Measurements from ENCODE around the gene ZNF30. TPM values are rescaled to one million over a fixed set of nuclear protein-coding genes. Genes with fewer than 3 reads are reported as not detected.

Gene ZNF30
- total and polyA plus RNA-seq, 2 of the 4 experiments (the other 2 are of a cell fraction) = 1.3 to 2.9 TPM

- H4K8ac ChIP-seq (ENCODE audit: low read depth in 2 of 2, low read length in 2 of 2) = no peak overlapping the region
- no peaks in the 10 kb centered on the region for H4K20me1 ChIP-seq (ENCODE audit: insufficient read depth, low read length)
- ChIA-PET POLR2A (ENCODE audit: unreplicated experiment) (no interaction called here), CTCF (no interaction called here)
- no peak overlapping the region for H2BK5ac ChIP-seq (ENCODE audit: low read depth, low read length, poor library complexity, severe bottlenecking)
- no peaks in the 10 kb centered on the region for H3K9me3 ChIP-seq (ENCODE audit: control insufficient read depth, insufficient read depth, low read length)
- H3K27me3 ChIP-seq (ENCODE audit: control insufficient read depth, insufficient read depth, low read length) = no peaks in the 10 kb centered on the region
- TF ChIP-seq CEBPB (IDR thresholded peaks at IDR 0.05; ENCODE audit: low read depth, low read length) (peak; percentile 59), RFX5 (IDR thresholded peaks at IDR 0.05; ENCODE audit: low read depth, low read length) (no peak)
- dilution Hi-C loops (cut with HindIII; ENCODE audit: low sequenced_read_pairs, unreplicated experiment) (no loop called here), in situ Hi-C loops (cut with MboI; ENCODE audit: low sequenced_read_pairs) (no loop called here), intact Hi-C loops (cut with micrococcal nuclease) (no loop called here)
- no TSS peak for BruUV-seq (replicated peaks)
- 90% methylated on average over 2 of the region's 6 CpGs; no CpG with 5 or more reads in 1 of the 2 experiments for whole genome bisulfite sequencing, 2 experiments (ENCODE audit: extremely low coverage in 2 of 2, insufficient read length in 1 of 2)
- no peak overlapping the region for H3K56ac ChIP-seq (ENCODE audit: extremely low read depth, insufficient read depth, low read length)
- no peak overlapping the region for H3K23ac ChIP-seq (ENCODE audit: low read depth, low read length)
- H3K4me2 ChIP-seq (ENCODE audit: low read depth, low read length) = no peak overlapping the region
- no peak overlapping the region for H3K4me3 ChIP-seq (ENCODE audit: insufficient read depth, low read depth, low read length)
- H3K9me1 ChIP-seq (ENCODE audit: insufficient read depth, low read length) = no peaks in the 10 kb centered on the region
- no peak overlapping the region for H2AK5ac ChIP-seq (ENCODE audit: low read depth, low read length)
- H2BK120ac ChIP-seq (ENCODE audit: low read depth, low read length) = no peak overlapping the region
- H3K36me3 ChIP-seq (ENCODE audit: control insufficient read depth, insufficient read depth, low read length) = peaks cover 10% of the 10 kb centered on the region
- DNase-seq (no peak), ATAC-seq (ENCODE audit: low read depth) (no peak)
- no peak overlapping the region for H4K91ac ChIP-seq (ENCODE audit: insufficient read depth, low read depth, low read length)
- H3K4ac ChIP-seq (ENCODE audit: low read depth, low read length) = no peak overlapping the region
- no peak overlapping the region for H2BK20ac ChIP-seq (ENCODE audit: low read depth, low read length)
- H2AFZ ChIP-seq (replicated peaks; ENCODE audit: low read length, poor library complexity) = no peak overlapping the region
- H3K4me1 ChIP-seq (ENCODE audit: control insufficient read depth, insufficient read depth, low read length) = no peaks in the 10 kb centered on the region
- H3K18ac ChIP-seq (ENCODE audit: low read depth, low read length) = no peak overlapping the region
- H3K27ac ChIP-seq (ENCODE audit: insufficient read depth, low read length) = no peak overlapping the region
- H3K9ac ChIP-seq (ENCODE audit: low read depth, low read length) = no peak overlapping the region
- H3K79me1 ChIP-seq (ENCODE audit: low read depth in 1 of 2, low read length in 2 of 2) = peaks cover 0 to 3% of the 10 kb centered on the region in 2 experiments; a peak in 2 of 4 replicates
- H4K5ac ChIP-seq (ENCODE audit: low read depth, low read length) = no peak overlapping the region
- H2AK9ac ChIP-seq (replicated peaks; ENCODE audit: low read depth, low read length, poor library complexity) = no peak overlapping the region
- H3K14ac ChIP-seq (replicated peaks; ENCODE audit: low read depth, low read length) = no peak overlapping the region
- no peak overlapping the region for H2BK15ac ChIP-seq (ENCODE audit: low read depth, low read length)
These were observed 5.8 kb downstream of the ZNF30 start for GRCh38 chr19:34932494-34932893.
